GM21360 (cell line): ENCODE data around the gene MS4A2.
"Not testable (repeated sequence)": the region's sequence is repeated elsewhere in the genome, so short reads cannot be mapped to it uniquely, and the experiment has no call there.

Experiments
- ATAC-seq: cut with Tn5 transposase; IDR thresholded peaks from one replicate; pipeline ENCODE4 v1.9.1; 2021; ENCODE audit warnings: mild to moderate bottlenecking, moderate library complexity; ENCODE audit not compliant: unreplicated experiment

MS4A2 gene

DNA sequence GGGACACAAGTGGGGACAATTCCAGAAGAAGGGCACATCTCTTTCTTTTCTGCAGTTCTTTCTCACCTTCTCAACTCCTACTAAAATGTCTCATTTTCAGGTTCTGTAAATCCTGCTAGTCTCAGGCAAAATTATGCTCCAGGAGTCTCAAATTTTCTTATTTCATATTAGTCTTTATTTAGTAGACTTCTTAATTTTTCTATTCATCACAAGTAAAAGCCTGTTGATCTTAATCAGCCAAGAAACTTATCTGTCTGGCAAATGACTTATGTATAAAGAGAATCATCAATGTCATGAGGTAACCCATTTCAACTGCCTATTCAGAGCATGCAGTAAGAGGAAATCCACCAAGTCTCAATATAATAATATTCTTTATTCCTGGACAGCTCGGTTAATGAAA is at the start of gene MS4A2:
Gene MS4A2 (plus strand): TSS at position 301 of the 400 bp plus-strand sequence. CDS start 102 bp downstream, outside the sequence.
- no peak for ATAC-seq

DNA sequence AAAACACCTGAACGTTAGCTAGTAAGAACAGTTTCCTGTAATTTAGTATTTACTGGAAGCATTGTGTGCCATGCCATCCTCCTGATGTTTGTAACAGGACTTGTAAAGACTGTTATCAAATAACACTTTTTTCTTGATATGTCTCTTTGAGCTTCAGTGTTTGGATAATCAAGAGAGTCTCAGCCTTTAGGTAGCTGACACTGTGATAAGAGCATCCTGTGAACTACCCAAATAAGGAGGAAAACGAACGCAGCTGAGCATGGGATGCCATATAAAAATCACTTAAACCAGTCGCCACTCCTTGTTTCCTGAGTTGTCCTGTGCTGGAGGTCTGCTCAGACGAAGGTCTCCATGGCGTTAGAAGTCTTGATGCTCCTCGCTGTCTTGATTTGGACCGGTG is 48.4 kb upstream of the MS4A2 start, which contains the start of gene OOSP2:
Gene OOSP2 (plus strand): TSS at position 301 of the 400 bp plus-strand sequence. CDS start 51 bp downstream, at position 352.
- ATAC-seq: no peak

- not testable (repeated sequence) for ATAC-seq
Observed at GRCh38 chr11:60050422-60050821, 38.0 kb upstream of the MS4A2 start.

- ATAC-seq: not testable (repeated sequence)
Observed at GRCh38 chr11:60050839-60051238, 37.6 kb upstream of the MS4A2 start.

- ATAC-seq: no peak
Observed at GRCh38 chr11:60056349-60056969, 32.0 kb upstream of the MS4A2 start, which contains the start of gene MS4A3. Gene MS4A3 (plus strand): TSS chr11:60056665. CDS start chr11:60061161, 4,496 bp downstream.

- ATAC-seq: no peak
Observed at GRCh38 chr11:60059052-60059451, 29.4 kb upstream of the MS4A2 start.

DNA sequence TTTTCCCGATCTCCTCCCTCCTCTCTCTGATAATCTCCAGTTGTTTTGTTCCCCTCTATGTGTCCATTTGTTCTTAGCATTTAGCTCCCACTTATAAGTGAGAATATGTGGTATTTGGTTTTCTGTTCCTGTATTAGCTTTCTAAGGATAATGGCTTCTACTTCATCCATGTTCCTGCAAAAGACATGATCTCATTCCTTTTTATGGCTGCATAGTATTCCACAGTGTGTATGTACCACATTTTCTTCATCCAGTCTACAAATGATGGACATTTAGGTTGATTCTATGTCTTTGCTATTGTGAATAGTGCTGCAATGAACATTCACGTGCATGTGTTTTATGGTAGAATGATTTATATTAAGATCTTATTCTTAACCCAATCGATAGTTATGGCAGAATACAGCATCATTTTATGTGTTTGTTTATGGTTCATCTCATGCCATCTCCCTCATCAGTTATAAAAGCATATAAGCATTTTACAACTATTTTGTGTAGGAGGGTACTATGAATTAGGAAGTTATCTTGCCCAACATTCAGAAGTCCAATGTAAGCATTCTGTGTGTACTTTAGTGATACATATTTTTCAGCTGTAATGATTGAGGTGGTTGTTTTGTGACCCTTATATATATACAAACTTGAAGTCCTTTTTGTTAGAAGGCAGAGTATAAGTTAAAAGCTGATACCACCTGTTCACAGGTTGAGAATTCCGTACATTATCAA is 28.8 kb upstream of the MS4A2 start:
- ATAC-seq: no peak

DNA sequence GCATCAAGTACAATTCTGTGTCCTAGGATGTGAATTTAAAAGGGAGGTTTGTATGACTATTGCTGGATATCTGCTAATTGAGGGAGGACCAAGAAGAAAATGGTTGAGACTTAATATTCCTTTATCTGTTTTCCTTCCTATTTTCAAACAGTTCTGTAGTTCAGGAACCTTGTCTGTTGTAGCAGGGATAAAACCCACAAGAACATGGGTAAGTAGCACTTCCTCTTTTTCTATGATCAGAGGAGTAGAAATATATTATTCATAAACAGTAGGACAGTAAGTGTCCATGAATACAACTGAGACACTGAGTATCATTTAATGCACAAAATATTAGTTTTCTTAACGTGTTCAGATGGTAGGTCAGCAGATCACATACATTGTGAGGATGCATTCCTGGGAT is 24.4 kb upstream of the MS4A2 start:
- ATAC-seq: no peak

GRCh38 chr11:60065801-60066200 is 22.7 kb upstream of the MS4A2 start:
- no peak for ATAC-seq

DNA sequence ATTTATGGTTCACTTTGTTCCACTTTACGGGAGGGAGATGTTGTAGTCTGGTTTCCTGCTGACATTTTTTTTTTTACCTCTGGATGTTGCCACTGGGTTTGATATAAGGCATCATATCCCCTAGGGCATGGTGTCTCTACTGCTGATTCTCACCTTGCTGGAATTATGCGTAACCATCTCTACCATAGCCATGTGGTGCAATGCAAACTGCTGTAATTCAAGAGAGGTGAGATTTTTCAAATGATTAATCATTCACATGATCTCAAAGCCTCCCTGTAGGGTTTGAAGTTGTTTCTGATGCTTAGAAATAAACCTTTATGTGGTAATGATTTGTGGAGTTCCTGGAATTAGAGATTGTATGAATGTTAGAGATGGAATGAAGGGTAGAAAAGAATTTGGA is 19.0 kb upstream of the MS4A2 start:
- no peak for ATAC-seq

DNA sequence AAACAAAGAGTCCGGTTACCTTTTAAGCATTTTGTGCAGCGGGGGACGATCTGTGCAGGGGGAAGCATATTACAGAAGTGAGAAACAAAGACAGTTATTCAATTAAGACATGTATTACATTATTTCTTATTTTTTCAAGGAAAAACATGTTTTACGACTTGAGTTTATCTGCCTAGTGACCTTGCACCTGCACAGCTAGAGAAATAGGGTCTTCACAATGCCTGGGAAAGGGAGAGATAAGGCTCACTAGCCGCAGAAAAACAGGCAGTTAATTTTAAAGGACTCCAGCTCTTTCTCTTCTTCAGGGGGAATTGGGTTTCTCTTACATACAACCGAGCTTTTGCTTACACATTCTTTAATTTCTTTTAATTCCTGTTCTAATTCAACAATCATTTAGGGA is 16.8 kb upstream of the MS4A2 start:
- ATAC-seq: not testable (repeated sequence)

- no peak for ATAC-seq
Observed at GRCh38 chr11:60077216-60077817, 11.1 kb upstream of the MS4A2 start.

DNA sequence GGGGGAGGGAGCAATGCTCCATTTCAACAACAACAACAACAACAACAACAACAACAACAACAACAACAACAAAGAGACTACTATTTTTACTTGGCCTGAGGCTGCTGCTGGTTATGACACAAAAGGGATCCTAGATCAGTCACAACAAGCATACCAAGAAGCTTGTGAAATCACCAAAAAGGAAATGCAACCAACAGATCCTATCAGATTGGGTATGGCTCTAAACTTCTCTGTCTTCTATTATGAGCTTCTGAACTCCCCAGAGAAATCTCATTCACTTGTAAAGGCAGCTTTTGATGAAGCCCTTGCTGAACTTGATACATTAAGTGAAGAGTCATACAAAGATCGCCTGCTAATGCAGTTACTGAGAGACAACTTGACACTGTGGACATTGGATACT is 10.5 kb upstream of the MS4A2 start:
- ATAC-seq: no peak

GRCh38 chr11:60078745-60079144 is 9.7 kb upstream of the MS4A2 start:
- no peak for ATAC-seq

DNA sequence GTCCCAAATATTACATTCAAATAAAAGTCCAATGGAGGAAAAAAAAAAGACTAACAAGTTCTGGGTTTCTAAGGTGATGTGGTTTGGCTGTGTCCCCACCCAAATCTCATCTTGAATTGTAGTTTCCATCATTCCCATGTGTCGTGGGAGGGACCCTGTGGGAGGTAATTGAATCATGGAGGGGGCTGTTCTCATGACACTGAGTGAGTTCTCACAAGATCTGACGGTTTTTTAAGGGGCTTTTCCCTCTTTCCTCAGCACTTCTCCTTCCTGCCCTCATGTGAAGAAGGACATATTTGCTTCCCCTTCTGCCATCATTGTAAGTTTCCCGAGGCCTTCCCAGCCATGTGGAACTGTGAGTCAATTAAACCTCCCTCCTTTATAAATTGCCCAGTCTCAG is 7.9 kb upstream of the MS4A2 start:
- ATAC-seq: no peak

GRCh38 chr11:60084631-60085273 is 3.7 kb upstream of the MS4A2 start:
- no peak for ATAC-seq

- no peak for ATAC-seq
Observed at GRCh38 chr11:60085909-60086308, 2.6 kb upstream of the MS4A2 start.

DNA sequence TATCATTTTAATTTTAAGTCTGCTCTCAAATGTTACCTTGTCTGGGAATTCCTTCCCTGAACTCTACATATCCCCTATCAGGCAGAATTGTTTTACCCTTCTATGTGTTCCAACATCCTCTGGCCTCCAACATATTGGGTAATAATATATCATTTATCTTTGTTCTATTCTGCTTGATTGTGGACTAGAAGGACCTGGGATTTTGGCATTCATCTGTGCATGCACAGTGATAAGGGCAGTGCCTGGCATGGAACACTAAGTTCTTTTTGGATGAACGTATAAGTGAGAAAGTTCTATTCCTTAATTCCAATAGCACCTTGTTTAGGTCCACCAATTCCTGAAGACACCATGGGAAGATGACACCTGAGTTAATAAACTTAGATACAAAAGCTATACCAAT is 1.2 kb upstream of the MS4A2 start:
- ATAC-seq: no peak

GRCh38 chr11:60095477-60096120 is 7.1 kb downstream of the MS4A2 start:
- ATAC-seq: no peak

GRCh38 chr11:60097189-60097588 is 8.7 kb downstream of the MS4A2 start:
- ATAC-seq: no peak

- no peak for ATAC-seq
Observed at GRCh38 chr11:60098508-60098907, 10.0 kb downstream of the MS4A2 start.
